HG03139 (cell line): ENCODE results near the gene SPATA46.

Source experiments
- ATAC-seq: cut with Tn5 transposase; IDR thresholded peaks from one replicate; pipeline ENCODE4 v1.9.1; 2021; ENCODE audit not compliant: unreplicated experiment

Gene SPATA46

GRCh38 chr1:162391790-162392563, 15.3 kb upstream of the SPATA46 start:
- ATAC-seq, result no peak

GRCh38 chr1:162390396-162391185, 13.9 kb upstream of the SPATA46 start:
- no peak for ATAC-seq

GRCh38 chr1:162389971-162390370, 13.3 kb upstream of the SPATA46 start:
- ATAC-seq, result no peak

GRCh38 chr1:162389021-162389818, 12.6 kb upstream of the SPATA46 start:
- no peak for ATAC-seq

DNA sequence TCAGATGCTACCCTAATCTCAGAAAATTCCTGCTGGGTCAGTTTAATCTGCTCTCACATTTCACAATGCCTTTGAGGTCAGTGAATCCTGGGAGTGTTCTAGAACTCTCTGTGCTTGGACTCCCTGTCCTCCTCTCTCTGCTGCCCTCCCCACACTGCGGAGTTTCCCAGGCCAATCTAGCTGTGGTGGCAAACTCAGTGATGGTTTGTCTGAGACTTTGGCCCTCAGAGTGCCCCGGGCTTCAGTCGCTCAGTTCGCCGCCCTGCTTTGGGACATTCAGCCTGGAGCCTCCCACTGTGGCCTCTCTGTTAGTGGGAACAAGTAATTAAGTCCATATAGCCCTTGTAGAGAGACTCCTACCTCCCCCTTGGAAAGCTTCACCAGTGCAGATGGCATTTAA, 12.0 kb upstream of the SPATA46 start:
- ATAC-seq, result no peak

DNA sequence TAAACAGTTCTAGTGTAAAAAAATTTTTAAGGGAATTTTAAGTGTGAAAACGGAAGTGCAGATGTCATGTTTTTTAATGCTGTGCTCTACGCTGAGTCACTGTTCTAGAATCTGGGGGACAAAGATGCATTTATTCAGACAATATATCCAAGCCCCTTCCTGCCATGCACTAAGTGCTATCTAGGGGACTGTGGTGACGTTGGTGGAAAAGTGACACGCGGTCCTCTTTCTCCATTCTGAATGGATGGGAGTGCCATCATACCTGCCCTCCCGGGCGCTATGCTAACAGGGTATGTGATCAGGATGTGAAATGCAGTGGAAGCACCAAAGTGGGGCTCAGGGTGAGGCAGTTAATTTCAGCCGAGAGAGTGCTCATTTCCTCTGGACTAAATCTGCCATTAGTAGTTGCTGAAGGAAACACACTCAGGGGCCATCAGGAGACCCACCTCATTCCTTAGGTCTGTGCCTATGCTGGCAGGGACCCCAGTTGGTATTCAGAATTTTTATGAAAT, 11.5 kb upstream of the SPATA46 start:
- no peak for ATAC-seq

GRCh38 chr1:162387226-162388082, 10.8 kb upstream of the SPATA46 start:
- no peak for ATAC-seq

GRCh38 chr1:162386292-162387225, 9.9 kb upstream of the SPATA46 start:
- no peak for ATAC-seq

GRCh38 chr1:162385702-162386101, 9.0 kb upstream of the SPATA46 start:
- no peak for ATAC-seq

- ATAC-seq, result no peak
Measured at GRCh38 chr1:162385280-162385623, 8.6 kb upstream of the SPATA46 start.

DNA sequence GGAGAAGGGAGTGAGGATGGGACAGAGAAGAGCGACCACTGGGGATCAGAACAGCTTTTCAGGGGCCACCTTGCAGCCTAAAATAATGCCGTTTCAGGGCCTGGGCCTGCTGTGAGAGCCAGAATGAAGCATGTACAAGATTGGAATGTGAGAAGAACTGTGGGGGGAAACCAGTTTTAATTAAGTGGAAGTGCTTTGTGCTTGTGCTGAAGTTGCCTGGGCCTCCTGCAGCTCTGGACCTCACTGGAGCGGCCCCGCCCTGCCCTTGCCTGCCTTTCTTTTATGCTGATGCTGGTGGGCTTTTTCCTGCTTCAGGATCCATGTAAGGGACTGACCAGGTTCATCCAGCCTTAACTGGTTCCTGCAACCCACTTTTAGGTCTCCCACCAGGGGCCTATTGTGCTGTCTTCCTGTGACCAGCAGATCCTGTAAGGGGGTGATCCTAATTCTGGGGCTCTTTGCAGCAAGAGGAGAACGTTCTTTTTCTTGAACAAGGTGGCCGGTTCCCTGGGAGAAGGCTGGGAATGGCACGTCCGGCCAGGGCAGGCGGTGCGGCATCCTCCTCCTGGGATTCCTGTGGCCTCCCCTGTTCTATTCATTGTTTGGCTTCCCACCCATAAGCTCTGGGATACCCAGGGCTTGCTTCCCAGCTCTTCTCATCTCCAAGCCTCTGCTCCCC, 8.1 kb upstream of the SPATA46 start:
- ATAC-seq, result no peak

DNA sequence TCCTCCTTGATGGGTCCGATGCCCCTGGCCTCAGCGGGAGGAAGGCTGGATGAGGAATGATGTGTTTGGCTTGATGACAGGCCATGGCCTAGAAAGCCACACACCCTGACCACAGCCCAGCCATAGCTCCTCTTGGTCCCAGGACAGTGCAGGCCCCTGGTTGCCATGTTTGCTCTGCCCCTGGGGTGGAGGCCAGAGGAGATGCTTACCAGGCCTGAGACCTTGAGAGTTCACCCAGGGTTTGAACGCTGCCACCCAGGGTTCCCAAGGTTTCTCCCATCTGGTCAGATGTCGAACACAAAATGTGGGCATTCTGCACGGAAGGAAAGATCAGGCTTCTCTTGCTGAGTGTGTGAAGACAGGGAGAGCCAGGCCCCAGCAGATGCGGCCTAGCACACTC, 7.5 kb upstream of the SPATA46 start:
- ATAC-seq, result no peak

GRCh38 chr1:162383516-162383915, 6.9 kb upstream of the SPATA46 start:
- ATAC-seq, result no peak

GRCh38 chr1:162383091-162383490, 6.4 kb upstream of the SPATA46 start:
- ATAC-seq, result no peak

GRCh38 chr1:162381941-162382750, 5.5 kb upstream of the SPATA46 start:
- ATAC-seq, result no peak

DNA sequence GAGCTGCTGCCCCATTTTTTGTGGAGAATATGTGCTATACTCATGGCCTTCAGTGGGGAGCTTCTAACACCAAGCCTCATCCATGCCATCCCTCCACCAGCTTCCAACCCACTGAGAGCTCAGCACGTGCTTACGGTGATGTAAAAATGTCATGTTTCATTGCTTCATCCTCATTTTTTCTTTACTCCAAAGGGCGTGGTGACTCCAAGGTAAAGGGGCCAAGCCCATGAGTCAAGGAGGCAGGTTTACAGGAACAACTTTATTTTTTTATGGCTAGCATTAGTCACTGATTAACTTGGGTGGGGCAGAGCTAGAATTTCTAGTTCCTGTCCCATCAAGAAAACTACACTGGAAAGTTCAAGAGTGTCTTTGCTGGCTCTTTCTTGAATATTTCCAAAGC, 4.7 kb upstream of the SPATA46 start, which contains the start of gene C1orf226:
TSS of gene C1orf226 (plus strand) at position 346 of the 400 bp plus-strand sequence. CDS start 174 bp downstream, outside the sequence.
- no peak for ATAC-seq

- ATAC-seq, result no peak
Measured at GRCh38 chr1:162380061-162380846, 3.6 kb upstream of the SPATA46 start.
